ENCODE results near the gene MED12L.

MED12L gene

GRCh38 chr3:151347432-151347831, 262.0 kb downstream of the MED12L start:
- H3K27ac ChIP-seq (ENCODE audit: insufficient read depth, low read length, poor library complexity, severe bottlenecking), result no peak overlapping the region
- H3K27me3 ChIP-seq (replicated peaks; ENCODE audit: control insufficient read depth, insufficient read depth, low read length, poor library complexity, severe bottlenecking), result no peaks in the 10 kb centered on the region
- no peaks in the 10 kb centered on the region for H3K4me1 ChIP-seq (ENCODE audit: control insufficient read depth, insufficient read depth, low read length, poor library complexity, severe bottlenecking)
- no peak for DNase-seq
- no peaks in the 10 kb centered on the region for H3K9me3 ChIP-seq (ENCODE audit: control insufficient read depth, low read length)
- H3K4me3 ChIP-seq (ENCODE audit: insufficient read depth, low read depth, low read length, poor library complexity, severe bottlenecking), result no peak overlapping the region
- H3K36me3 ChIP-seq (ENCODE audit: control insufficient read depth, insufficient read depth, low read length), result no peaks in the 10 kb centered on the region

- DNase-seq, result no peak
- Histone ChIP-seq H3K36me3 (ENCODE audit: control insufficient read depth, insufficient read depth, low read length) (no peaks in the 10 kb centered on the region), H3K27ac (ENCODE audit: insufficient read depth, low read length, poor library complexity, severe bottlenecking) (no peak overlapping the region), H3K9me3 (ENCODE audit: control insufficient read depth, low read length) (no peaks in the 10 kb centered on the region), H3K4me1 (ENCODE audit: control insufficient read depth, insufficient read depth, low read length, poor library complexity, severe bottlenecking) (no peaks in the 10 kb centered on the region), H3K4me3 (ENCODE audit: insufficient read depth, low read depth, low read length, poor library complexity, severe bottlenecking) (no peak overlapping the region), H3K27me3 (replicated peaks; ENCODE audit: control insufficient read depth, insufficient read depth, low read length, poor library complexity, severe bottlenecking) (no peaks in the 10 kb centered on the region)
These were observed 265.2 kb downstream of the MED12L start for GRCh38 chr3:151350656-151351055.

DNA sequence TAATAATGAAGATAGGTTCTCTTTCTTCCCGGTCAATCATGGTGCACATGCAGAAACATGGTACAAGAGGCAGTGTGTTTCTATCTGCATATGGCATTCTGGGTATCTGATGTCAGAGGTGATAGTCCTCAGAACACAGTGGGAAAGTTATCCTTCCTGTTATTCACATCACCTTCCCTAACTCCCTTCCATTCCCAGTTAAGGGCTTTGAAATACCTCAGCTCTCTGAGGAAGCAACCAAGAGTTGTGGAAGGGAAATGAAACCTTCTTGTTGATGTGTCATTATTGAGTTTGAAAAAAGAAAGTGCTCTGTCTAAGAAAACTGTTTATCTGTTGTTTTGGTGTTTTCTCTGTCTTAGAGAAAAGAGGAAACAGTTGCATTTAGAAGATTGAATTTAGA, 265.8 kb downstream of the MED12L start:
- H3K27ac ChIP-seq (ENCODE audit: insufficient read depth, low read length, poor library complexity, severe bottlenecking), result no peak overlapping the region
- no peaks in the 10 kb centered on the region for H3K27me3 ChIP-seq (replicated peaks; ENCODE audit: control insufficient read depth, insufficient read depth, low read length, poor library complexity, severe bottlenecking)
- H3K4me1 ChIP-seq (ENCODE audit: control insufficient read depth, insufficient read depth, low read length, poor library complexity, severe bottlenecking), result no peaks in the 10 kb centered on the region
- H3K4me3 ChIP-seq (ENCODE audit: insufficient read depth, low read depth, low read length, poor library complexity, severe bottlenecking), result no peak overlapping the region
- no peaks in the 10 kb centered on the region for H3K36me3 ChIP-seq (ENCODE audit: control insufficient read depth, insufficient read depth, low read length)
- no peaks in the 10 kb centered on the region for H3K9me3 ChIP-seq (ENCODE audit: control insufficient read depth, low read length)
- DNase-seq, result no peak

GRCh38 chr3:151351648-151352047, 266.2 kb downstream of the MED12L start:
- no peaks in the 10 kb centered on the region for H3K4me1 ChIP-seq (ENCODE audit: control insufficient read depth, insufficient read depth, low read length, poor library complexity, severe bottlenecking)
- H3K9me3 ChIP-seq (ENCODE audit: control insufficient read depth, low read length), result no peaks in the 10 kb centered on the region
- H3K4me3 ChIP-seq (ENCODE audit: insufficient read depth, low read depth, low read length, poor library complexity, severe bottlenecking), result no peak overlapping the region
- H3K27ac ChIP-seq (ENCODE audit: insufficient read depth, low read length, poor library complexity, severe bottlenecking), result no peak overlapping the region
- DNase-seq, result no peak
- H3K27me3 ChIP-seq (replicated peaks; ENCODE audit: control insufficient read depth, insufficient read depth, low read length, poor library complexity, severe bottlenecking), result no peaks in the 10 kb centered on the region
- no peaks in the 10 kb centered on the region for H3K36me3 ChIP-seq (ENCODE audit: control insufficient read depth, insufficient read depth, low read length)

DNA sequence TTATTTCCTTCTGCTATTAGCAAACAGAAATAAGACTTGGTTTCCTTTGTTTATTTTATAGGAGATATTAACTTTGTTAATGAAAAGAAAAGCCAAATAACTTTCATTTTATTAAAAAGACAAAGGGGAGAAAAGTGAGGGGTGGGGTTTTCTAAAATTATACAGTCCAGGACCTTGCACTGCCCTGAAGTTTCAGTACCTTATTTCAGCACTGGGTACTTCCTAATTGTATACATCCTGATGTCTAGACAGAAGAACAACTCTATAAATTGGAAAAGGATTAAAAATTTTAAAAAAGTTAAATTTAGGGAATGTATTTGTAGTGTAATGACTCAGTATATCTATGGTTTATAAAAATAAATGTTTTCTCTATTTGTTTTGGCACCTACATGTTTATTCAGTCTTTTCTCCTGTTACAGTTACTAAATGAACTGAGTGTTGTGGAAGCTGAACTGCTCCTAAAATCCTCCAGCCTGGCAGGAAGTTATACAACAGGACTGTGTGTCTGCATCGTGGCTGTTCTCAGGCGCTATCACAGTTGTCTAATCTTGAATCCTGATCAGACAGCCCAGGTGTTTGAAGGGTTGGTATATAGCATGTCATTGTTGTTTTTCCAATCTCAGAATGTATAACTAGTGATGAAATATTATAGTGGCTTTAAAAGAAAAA, 271.5 kb downstream of the MED12L start:
- Histone ChIP-seq H3K4me1 (ENCODE audit: control insufficient read depth, insufficient read depth, low read length, poor library complexity, severe bottlenecking) (no peaks in the 10 kb centered on the region), H3K9me3 (ENCODE audit: control insufficient read depth, low read length) (no peaks in the 10 kb centered on the region), H3K36me3 (ENCODE audit: control insufficient read depth, insufficient read depth, low read length) (no peaks in the 10 kb centered on the region), H3K4me3 (ENCODE audit: insufficient read depth, low read depth, low read length, poor library complexity, severe bottlenecking) (no peak overlapping the region), H3K27me3 (replicated peaks; ENCODE audit: control insufficient read depth, insufficient read depth, low read length, poor library complexity, severe bottlenecking) (no peaks in the 10 kb centered on the region), H3K27ac (ENCODE audit: insufficient read depth, low read length, poor library complexity, severe bottlenecking) (no peak overlapping the region)
- DNase-seq, result no peak

DNA sequence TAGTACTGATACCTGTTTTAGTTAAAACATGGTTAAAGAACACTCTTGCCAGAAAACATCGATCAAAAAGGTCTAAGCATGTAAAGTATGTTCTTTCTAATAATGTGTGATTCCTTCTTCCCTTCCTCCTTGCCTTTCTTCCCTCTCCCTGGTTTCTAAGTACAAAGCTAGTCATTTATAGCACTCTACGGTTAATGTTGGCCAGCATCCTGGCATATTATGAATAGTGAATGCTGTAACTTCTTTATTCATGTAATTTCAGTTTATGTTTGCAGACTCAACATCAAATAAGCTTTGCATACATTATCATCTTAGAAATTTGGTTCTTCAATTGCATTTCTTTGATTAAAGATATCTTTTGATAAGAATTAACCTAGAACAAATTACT, 272.0 kb downstream of the MED12L start:
- H3K4me3 ChIP-seq (ENCODE audit: insufficient read depth, low read depth, low read length, poor library complexity, severe bottlenecking), result no peak overlapping the region
- no peak overlapping the region for H3K27ac ChIP-seq (ENCODE audit: insufficient read depth, low read length, poor library complexity, severe bottlenecking)
- H3K9me3 ChIP-seq (ENCODE audit: control insufficient read depth, low read length), result no peaks in the 10 kb centered on the region
- no peak for DNase-seq
- no peaks in the 10 kb centered on the region for H3K4me1 ChIP-seq (ENCODE audit: control insufficient read depth, insufficient read depth, low read length, poor library complexity, severe bottlenecking)
- no peaks in the 10 kb centered on the region for H3K36me3 ChIP-seq (ENCODE audit: control insufficient read depth, insufficient read depth, low read length)
- no peaks in the 10 kb centered on the region for H3K27me3 ChIP-seq (replicated peaks; ENCODE audit: control insufficient read depth, insufficient read depth, low read length, poor library complexity, severe bottlenecking)

DNA sequence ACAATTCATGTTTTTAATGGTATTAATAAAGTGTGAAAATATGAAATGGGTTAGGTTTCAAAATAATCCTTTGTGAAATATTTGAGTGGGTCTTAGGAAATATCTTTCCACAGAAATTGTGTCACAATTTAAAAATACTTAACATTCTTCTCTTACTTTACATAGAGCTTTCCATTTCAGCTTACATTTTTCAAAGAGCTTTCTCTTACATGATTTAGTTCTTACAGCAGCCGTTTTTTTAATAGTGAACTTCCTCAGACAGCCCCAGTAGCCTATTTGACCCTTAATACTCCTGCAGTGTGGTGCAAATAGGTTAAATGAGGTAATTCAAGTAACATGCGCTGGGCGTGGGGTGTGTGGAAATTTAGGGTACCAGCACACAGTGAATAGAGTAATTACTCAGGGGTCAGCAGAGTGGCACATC, 277.3 kb downstream of the MED12L start:
- no peaks in the 10 kb centered on the region for H3K9me3 ChIP-seq (ENCODE audit: control insufficient read depth, low read length)
- no peaks in the 10 kb centered on the region for H3K4me1 ChIP-seq (ENCODE audit: control insufficient read depth, insufficient read depth, low read length, poor library complexity, severe bottlenecking)
- no peak for DNase-seq
- no peaks in the 10 kb centered on the region for H3K36me3 ChIP-seq (ENCODE audit: control insufficient read depth, insufficient read depth, low read length)
- no peak overlapping the region for H3K27ac ChIP-seq (ENCODE audit: insufficient read depth, low read length, poor library complexity, severe bottlenecking)
- H3K4me3 ChIP-seq (ENCODE audit: insufficient read depth, low read depth, low read length, poor library complexity, severe bottlenecking), result no peak overlapping the region
- no peaks in the 10 kb centered on the region for H3K27me3 ChIP-seq (replicated peaks; ENCODE audit: control insufficient read depth, insufficient read depth, low read length, poor library complexity, severe bottlenecking)

DNA sequence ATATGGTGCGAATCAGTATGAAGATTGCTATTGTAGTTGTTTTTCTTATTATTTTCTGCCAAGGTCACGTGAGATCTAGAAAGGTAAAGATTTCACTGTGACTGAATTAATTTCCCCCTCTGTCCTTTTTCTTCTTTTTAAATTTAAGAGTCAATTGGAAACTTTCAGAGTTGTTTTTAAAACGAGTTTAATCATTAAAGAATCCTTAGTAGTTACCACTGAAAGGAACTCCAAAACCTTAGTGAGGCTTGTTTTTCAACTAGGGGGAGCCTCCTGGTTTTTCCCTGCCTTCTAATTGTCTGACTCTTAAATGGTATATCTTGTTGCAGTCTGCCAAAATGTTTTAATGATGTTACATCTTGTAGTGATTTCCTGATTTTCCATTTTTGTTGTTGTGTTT, 281.5 kb downstream of the MED12L start:
- DNase-seq, result no peak
- Histone ChIP-seq H3K9me3 (ENCODE audit: control insufficient read depth, low read length) (no peaks in the 10 kb centered on the region), H3K27me3 (replicated peaks; ENCODE audit: control insufficient read depth, insufficient read depth, low read length, poor library complexity, severe bottlenecking) (no peaks in the 10 kb centered on the region), H3K36me3 (ENCODE audit: control insufficient read depth, insufficient read depth, low read length) (no peaks in the 10 kb centered on the region), H3K4me3 (ENCODE audit: insufficient read depth, low read depth, low read length, poor library complexity, severe bottlenecking) (no peak overlapping the region), H3K27ac (ENCODE audit: insufficient read depth, low read length, poor library complexity, severe bottlenecking) (no peak overlapping the region), H3K4me1 (ENCODE audit: control insufficient read depth, insufficient read depth, low read length, poor library complexity, severe bottlenecking) (no peaks in the 10 kb centered on the region)

GRCh38 chr3:151367448-151367847, 282.0 kb downstream of the MED12L start:
- Histone ChIP-seq H3K9me3 (ENCODE audit: control insufficient read depth, low read length) (no peaks in the 10 kb centered on the region), H3K27me3 (replicated peaks; ENCODE audit: control insufficient read depth, insufficient read depth, low read length, poor library complexity, severe bottlenecking) (no peaks in the 10 kb centered on the region), H3K4me3 (ENCODE audit: insufficient read depth, low read depth, low read length, poor library complexity, severe bottlenecking) (no peak overlapping the region), H3K36me3 (ENCODE audit: control insufficient read depth, insufficient read depth, low read length) (no peaks in the 10 kb centered on the region), H3K4me1 (ENCODE audit: control insufficient read depth, insufficient read depth, low read length, poor library complexity, severe bottlenecking) (no peaks in the 10 kb centered on the region), H3K27ac (ENCODE audit: insufficient read depth, low read length, poor library complexity, severe bottlenecking) (no peak overlapping the region)
- no peak for DNase-seq

GRCh38 chr3:151371526-151371925, 286.1 kb downstream of the MED12L start:
- no peak overlapping the region for H3K4me3 ChIP-seq (ENCODE audit: insufficient read depth, low read depth, low read length, poor library complexity, severe bottlenecking)
- H3K27ac ChIP-seq (ENCODE audit: insufficient read depth, low read length, poor library complexity, severe bottlenecking), result no peak overlapping the region
- H3K9me3 ChIP-seq (ENCODE audit: control insufficient read depth, low read length), result no peaks in the 10 kb centered on the region
- H3K4me1 ChIP-seq (ENCODE audit: control insufficient read depth, insufficient read depth, low read length, poor library complexity, severe bottlenecking), result no peaks in the 10 kb centered on the region
- no peaks in the 10 kb centered on the region for H3K36me3 ChIP-seq (ENCODE audit: control insufficient read depth, insufficient read depth, low read length)
- no peak for DNase-seq
- H3K27me3 ChIP-seq (replicated peaks; ENCODE audit: control insufficient read depth, insufficient read depth, low read length, poor library complexity, severe bottlenecking), result no peaks in the 10 kb centered on the region
